GM12864 (cell line): ENCODE measurements around the gene LYG1.
"Not testable (repeated sequence)": the region's sequence is repeated elsewhere in the genome, so short reads cannot be mapped to it uniquely, and the experiment has no call there.

Experiments used
- DNase-seq: peaks from one replicate; pipeline ENCODE4 v3.0.0-alpha.2; 2011; ENCODE audit warnings: low read depth
- H3K4me3 ChIP-seq: 2 replicates; pipeline ENCODE4 v1.5.1; 2011; ENCODE audit warnings: mild to moderate bottlenecking, low read depth, low read length, control low read depth
- TF ChIP-seq, protein P1 (sequence below): IDR thresholded peaks from 2 replicates; pipeline ENCODE4 v1.5.1; 2011; ENCODE audit warnings: low read depth, mild to moderate bottlenecking, moderate library complexity, low read length, control low read depth, inconsistent platforms; ENCODE audit errors: missing control alignments

LYG1 gene

DNA sequence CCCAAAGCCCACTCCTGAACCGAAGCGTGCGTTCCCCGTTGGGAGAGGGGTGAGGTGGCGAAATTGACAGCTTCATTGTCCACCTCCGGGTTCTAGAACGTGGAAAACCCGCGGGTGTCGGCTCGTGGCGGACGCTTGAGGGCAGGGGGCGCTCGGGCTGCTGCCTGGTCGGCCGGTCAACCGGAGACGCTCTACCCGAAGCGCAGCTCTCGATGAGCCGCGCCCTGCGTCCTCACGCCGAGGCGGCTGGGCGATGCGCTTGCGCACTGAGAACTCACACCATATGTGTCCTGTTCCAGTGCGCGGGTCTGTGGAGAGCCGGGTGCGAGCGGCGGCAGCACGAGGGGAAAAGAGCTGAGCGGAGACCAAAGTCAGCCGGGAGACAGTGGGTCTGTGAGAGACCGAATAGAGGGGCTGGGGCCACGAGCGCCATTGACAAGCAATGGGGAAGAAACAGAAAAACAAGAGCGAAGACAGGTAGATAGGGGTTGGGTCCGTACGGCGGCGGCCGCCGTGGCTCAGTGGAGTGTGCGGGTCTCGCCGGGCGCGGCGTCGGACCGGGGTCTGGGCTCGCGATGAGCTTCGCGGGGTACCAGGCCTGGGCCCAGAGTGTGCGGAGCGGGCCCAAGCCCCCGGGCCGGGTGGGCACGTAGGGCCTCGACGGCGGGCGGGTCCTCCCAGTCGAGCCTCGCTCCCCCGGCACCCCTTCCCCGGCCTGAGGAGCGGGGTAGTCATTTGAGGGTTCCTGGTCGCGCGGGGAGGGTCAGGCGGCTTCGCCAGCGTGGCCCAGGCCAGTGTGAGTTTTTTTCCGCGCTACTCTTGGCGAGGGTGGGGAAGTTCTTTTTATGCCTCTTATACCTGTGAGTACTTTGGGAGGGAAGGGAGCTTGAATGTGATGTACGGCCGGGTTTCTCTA lies 36.4 kb upstream of the LYG1 start, which contains the start of gene EIF5B:
Gene EIF5B (plus strand): TSS at position 277 of the 916 bp plus-strand sequence. CDS start 166 bp downstream, at position 443.
- peak; percentile 91 for DNase-seq
- peak within 1 kb of the TSS; percentile 89 for H3K4me3 ChIP-seq
- TF ChIP-seq, protein P1, sequence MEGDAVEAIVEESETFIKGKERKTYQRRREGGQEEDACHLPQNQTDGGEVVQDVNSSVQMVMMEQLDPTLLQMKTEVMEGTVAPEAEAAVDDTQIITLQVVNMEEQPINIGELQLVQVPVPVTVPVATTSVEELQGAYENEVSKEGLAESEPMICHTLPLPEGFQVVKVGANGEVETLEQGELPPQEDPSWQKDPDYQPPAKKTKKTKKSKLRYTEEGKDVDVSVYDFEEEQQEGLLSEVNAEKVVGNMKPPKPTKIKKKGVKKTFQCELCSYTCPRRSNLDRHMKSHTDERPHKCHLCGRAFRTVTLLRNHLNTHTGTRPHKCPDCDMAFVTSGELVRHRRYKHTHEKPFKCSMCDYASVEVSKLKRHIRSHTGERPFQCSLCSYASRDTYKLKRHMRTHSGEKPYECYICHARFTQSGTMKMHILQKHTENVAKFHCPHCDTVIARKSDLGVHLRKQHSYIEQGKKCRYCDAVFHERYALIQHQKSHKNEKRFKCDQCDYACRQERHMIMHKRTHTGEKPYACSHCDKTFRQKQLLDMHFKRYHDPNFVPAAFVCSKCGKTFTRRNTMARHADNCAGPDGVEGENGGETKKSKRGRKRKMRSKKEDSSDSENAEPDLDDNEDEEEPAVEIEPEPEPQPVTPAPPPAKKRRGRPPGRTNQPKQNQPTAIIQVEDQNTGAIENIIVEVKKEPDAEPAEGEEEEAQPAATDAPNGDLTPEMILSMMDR, result peak; percentile 63

DNA sequence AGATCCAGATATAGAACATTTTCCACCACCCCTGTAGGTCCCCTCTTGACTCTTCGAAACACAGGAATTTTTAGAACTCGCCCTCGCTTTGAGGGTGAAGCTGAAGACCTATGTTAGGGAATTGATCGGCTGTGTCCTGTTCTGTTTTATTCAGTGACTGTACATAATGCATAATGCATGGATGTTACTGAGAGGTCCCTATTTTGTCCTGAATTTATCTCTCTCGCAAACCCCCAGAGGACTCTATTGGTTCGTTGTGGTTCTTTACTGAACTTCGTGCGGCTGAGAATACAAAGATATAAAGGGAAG lies 35.8 kb upstream of the LYG1 start:
- TF ChIP-seq, protein P1, result no peak
- peak overlapping the region; percentile 89 for H3K4me3 ChIP-seq
- DNase-seq, result no peak

DNA sequence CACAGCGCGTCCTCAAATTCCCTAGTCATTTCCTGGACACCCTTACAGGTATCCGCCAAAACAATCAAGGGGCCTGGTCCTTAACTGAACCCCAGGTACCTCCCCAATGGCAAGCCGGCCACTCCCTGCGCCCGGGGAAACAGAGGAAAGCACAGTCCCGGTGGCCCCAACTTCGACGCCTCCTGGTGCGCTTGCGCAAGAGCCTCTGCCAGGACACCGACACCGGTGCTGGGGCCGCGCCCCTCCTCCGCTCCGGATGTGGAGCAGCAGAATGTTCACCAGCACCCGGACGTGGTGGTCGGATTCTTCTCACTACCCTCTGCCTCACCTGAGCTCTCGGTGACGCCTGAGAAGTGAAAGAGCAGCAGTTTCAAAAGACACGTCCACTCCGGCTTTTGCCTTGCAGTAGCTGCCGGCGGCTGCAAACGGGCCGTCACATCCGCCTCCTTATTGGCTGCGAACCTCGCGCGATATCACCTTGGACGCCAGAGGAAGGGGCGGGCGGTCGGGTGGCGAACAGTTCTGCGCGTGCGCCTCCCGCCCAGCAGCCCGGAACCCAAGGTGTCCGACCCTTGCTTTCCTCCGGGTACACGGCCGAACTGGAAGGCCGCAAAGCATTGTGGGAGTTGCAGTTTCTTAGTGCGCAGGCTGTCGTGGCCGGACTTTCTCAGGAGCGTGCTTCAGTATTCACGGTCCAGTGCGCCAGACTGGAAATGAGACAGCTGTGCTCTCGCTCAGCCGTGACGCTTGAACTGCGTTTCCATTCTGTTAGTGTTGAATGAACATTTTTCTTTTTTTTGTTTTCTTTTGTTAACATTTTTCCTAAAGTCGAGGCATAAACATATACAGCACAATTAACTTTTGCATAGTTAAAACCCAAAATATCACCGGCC lies 35.2 kb upstream of the LYG1 start, which contains the start of gene TXNDC9:
Gene TXNDC9 (minus strand): TSS at position 423 of the 893 bp plus-strand sequence. CDS start 3,123 bp downstream, outside the sequence.
- H3K4me3 ChIP-seq, result peak within 1 kb of the TSS; percentile 89
- TF ChIP-seq, protein P1, result no peak
- DNase-seq, result peak; percentile 100

DNA sequence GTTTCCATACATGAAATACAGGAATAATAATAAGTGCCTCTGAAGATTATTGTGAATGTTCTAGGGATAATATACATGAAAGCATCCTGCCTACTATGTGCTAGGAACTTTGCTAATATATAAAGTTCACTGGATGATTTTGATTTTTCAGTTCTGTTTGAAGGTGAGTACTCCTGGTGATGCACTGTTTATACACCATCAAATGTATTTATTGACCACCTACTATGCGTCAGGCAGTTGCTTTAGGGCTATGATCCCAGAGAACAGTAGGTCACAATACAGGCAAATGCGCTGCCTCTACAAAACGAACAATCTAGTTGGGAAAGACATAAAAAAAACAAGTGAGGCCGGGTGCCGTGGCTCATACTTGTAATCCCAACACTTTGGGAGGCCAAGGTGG lies 24.4 kb upstream of the LYG1 start:
- TF ChIP-seq, protein P1, result no peak
- no peak for DNase-seq

DNA sequence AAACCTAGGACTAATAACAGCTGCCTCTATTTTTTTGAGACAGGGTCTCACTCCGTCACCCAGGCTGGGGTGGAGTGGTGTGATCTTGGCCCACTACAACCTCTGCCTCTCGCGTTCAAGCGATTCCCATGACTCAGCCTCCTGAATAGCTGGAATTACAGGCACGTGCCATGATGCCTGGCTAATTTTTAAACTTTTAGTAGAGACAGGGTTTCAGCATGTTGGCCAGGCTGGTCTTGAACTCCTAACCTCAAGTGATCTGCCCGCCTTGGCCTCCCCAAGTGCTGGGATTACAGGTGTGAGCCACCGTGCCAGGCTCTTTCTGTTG lies 16.8 kb upstream of the LYG1 start:
- DNase-seq, H3K4me3 ChIP-seq: not testable (repeated sequence)

More for the DNA sequence above, 24.4 kb upstream of the LYG1 start:
- no peak overlapping the region for H3K4me3 ChIP-seq

DNA sequence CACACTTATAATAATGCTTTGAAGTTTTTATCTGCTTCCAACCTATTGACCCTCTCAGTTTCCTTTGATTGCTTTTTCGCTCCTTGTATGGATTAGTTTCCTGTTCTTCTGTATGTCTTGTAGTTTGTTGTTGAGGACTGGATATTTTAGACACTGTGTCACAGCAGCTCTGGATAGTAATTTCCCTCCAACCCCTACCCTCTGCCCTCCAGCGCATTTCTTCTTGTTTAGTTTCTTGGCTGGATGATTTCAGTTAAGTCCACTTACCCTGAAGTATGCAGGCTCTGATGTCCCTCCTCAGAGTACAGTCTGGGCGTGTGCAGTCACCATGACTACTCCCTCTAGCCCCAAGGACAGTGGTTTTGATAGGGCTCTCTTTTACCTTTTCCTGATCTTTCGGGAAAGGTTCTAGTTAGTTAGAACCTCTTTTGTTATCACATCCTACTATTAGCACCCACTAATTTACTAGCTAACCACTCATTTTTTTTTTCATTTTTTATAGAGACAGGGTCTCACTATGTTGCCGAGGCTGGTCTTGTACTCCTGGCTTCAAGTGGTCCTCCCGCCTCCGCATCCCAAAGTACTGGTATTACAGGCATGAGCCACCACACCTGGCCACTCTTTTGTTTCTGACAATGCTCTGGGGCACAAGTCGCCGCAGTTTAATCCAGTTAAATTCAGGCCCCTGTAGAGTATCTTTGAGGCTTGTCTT lies 16.3 kb upstream of the LYG1 start:
- TF ChIP-seq, protein P1, result no peak
- no peak for DNase-seq
- no peak overlapping the region for H3K4me3 ChIP-seq

DNA sequence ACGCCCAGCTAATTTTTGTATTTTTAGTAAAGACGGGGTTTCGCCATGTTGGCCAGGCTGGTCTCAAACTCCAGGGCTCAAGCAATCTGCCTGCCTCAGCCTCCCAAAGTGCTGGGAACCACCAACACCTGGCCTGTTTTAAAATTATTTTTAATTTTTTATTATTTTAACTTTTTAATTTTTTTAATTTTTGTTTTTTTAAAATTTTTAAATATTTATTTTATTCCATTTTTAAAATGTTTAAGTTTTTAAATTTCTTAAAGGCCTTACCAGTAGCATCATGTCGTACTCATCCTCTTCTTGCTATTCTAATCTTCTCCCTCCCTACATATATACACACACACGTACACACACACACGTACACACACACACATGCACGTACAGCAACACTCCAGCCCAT lies 1.4 kb downstream of the LYG1 start:
- no peak for DNase-seq
- TF ChIP-seq, protein P1, result no peak
- H3K4me3 ChIP-seq, result no peak overlapping the region
